GM12878 (cell line): ENCODE measurements around the gene OPRL1. TPM values are rescaled to one million over a fixed set of nuclear protein-coding genes. Genes with fewer than 3 reads are reported as not detected.
"Not testable (repeated sequence)": the region's sequence is repeated elsewhere in the genome, so short reads cannot be mapped to it uniquely, and the experiment has no call there.

Experiments used
- ATAC-seq: fragments of 200-7000 bp; cut with Tn5 transposase; 3 replicates; pipeline ENCODE4 v1.9.1; 2020; ENCODE audit warnings: mild to moderate bottlenecking, moderate library complexity
- BruUV-seq: library from RNA; stranded (reverse); fragments of 400-500 nt; replicated peaks from 2 replicates; lab custom pipeline; 2021; lab: Mats Ljungman, UMichigan
- CTCF ChIA-PET: fragments of 300-600 bp; sonication (Branson Sonifier 250); formaldehyde crosslinking; extraction: SDS; loops from one replicate; lab custom pipeline; 2021; ENCODE audit warnings: inconsistent platforms; lab: Yijun Ruan, JAX
- POLR2A ChIA-PET: fragments of 350-600 bp; formaldehyde crosslinking; extraction: SDS; loops from one replicate; lab custom pipeline; 2021; ENCODE audit warnings: inconsistent platforms; lab: Charles Lee
- RAD21 ChIA-PET: fragments of 300-600 bp; sonication (Branson Sonifier 250); formaldehyde crosslinking; loops from one replicate; lab custom pipeline; 2023; ENCODE audit warnings: antibody characterized with exemption; ENCODE audit not compliant: unreplicated experiment; lab: Charles Lee
- SMC1A ChIA-PET: fragments of 300-600 bp; sonication (Branson Sonifier 250); formaldehyde crosslinking; loops from one replicate; lab custom pipeline; 2023; ENCODE audit not compliant: unreplicated experiment, uncharacterized antibody; lab: Charles Lee
- DNase-seq: peaks from one replicate; pipeline ENCODE4 v3.0.0-alpha.2; 2011; ENCODE audit warnings: low read depth, low spot score
- FAIRE-seq: peaks from 3 replicates; lab custom pipeline; 2011; peaks lifted over from hg19 to GRCh38; lab: Jason Lieb, UNC
- H2AFZ ChIP-seq: 2 replicates; pipeline ENCODE4 v1.6.0; 2011; ENCODE audit warnings: low read depth, low read length, control low read depth; ENCODE audit not compliant: control insufficient read depth
- H3K27ac ChIP-seq: 2 replicates; pipeline ENCODE4 v1.5.1; 2011; ENCODE audit warnings: control low read depth; ENCODE audit not compliant: control insufficient read depth, insufficient read depth
- H3K27me3 ChIP-seq, 2 experiments: replicated peaks in 1 of 2; 2 replicates each; pipeline versions ENCODE4 v1.6.0 to v1.6.1; 2011; ENCODE audit warnings: low read length in 1 of 2; ENCODE audit not compliant: control insufficient read depth in 2 of 2, insufficient read depth in 2 of 2
- H3K36me3 ChIP-seq, 2 experiments: 2 replicates each; pipeline ENCODE4 v1.5.1; 2011; ENCODE audit warnings: low read length in 1 of 2; ENCODE audit not compliant: control insufficient read depth in 2 of 2, insufficient read depth in 2 of 2
- H3K4me1 ChIP-seq: 2 replicates; pipeline ENCODE4 v1.6.1; 2011; ENCODE audit warnings: mild to moderate bottlenecking, low read length, moderate library complexity, mixed read lengths; ENCODE audit not compliant: control insufficient read depth, insufficient read depth
- H3K4me2 ChIP-seq: 2 replicates; pipeline ENCODE4 v1.6.0; 2011; ENCODE audit warnings: control low read depth; ENCODE audit not compliant: control insufficient read depth, insufficient read depth
- H3K4me3 ChIP-seq: fragments of 200-600 bp; sonication (generic); 2 replicates; pipeline ENCODE4 v1.5.1; 2016
- H3K79me2 ChIP-seq: 2 replicates; pipeline ENCODE4 v1.6.0; 2011; ENCODE audit warnings: low read length; ENCODE audit not compliant: control insufficient read depth, insufficient read depth
- H3K9ac ChIP-seq: 2 replicates; pipeline ENCODE4 v1.8.0; 2011; ENCODE audit warnings: low read length, control low read depth, mixed read lengths; ENCODE audit not compliant: control insufficient read depth, insufficient read depth
- H3K9me3 ChIP-seq: replicated peaks from 3 replicates; pipeline ENCODE4 v1.5.1; 2011; ENCODE audit warnings: mild to moderate bottlenecking, low read length; ENCODE audit not compliant: control insufficient read depth, insufficient read depth
- H4K20me1 ChIP-seq: 2 replicates; pipeline ENCODE4 v1.6.0; 2011; ENCODE audit not compliant: control insufficient read depth, insufficient read depth
- CREM ChIP-seq: IDR thresholded peaks from 2 replicates; pipeline ENCODE4 v1.6.1; 2014; ENCODE audit warnings: antibody characterized with exemption, low read depth
- DPF2 ChIP-seq: fragments of 450-650 bp; IDR thresholded peaks from 2 replicates; pipeline ENCODE4 v1.6.1; 2017; ENCODE audit warnings: mild to moderate bottlenecking
- HDGF ChIP-seq: fragments of 450-650 bp; IDR thresholded peaks from 2 replicates; pipeline ENCODE4 v1.6.1; 2016; ENCODE audit warnings: antibody characterized with exemption
- NR2F1 ChIP-seq: fragments of 450-650 bp; conservative IDR thresholded peaks from 2 replicates; pipeline ENCODE4 v1.6.1; 2017; ENCODE audit warnings: mild to moderate bottlenecking
- PBX3 ChIP-seq: IDR thresholded peaks from 2 replicates; pipeline ENCODE4 v1.6.1; 2011; ENCODE audit warnings: mild to moderate bottlenecking, low read depth, low read length, moderate library complexity; ENCODE audit not compliant: insufficient replicate concordance
- PRDM15 ChIP-seq: fragments of 450-650 bp; formaldehyde crosslinking; IDR thresholded peaks from 2 replicates; pipeline ENCODE4 v1.4.0; 2020; ENCODE audit warnings: mild to moderate bottlenecking, moderate library complexity
- SMARCA5 ChIP-seq: fragments of 450-650 bp; IDR thresholded peaks from 2 replicates; pipeline ENCODE4 v1.6.1; 2017; ENCODE audit warnings: mild to moderate bottlenecking
- SPI1 ChIP-seq: IDR thresholded peaks from 2 replicates; pipeline ENCODE4 v1.6.1; 2011; ENCODE audit warnings: low read depth, mild to moderate bottlenecking, low read length, moderate library complexity, borderline replicate concordance; ENCODE audit not compliant: insufficient read depth
- ZNF274 ChIP-seq: IDR thresholded peaks from one replicate; pipeline ENCODE4 v1.8.0; 2011; ENCODE audit not compliant: insufficient read length, insufficient read depth
- WGBS: methylation state at CpG from one replicate; pipeline ENCODE4 v1.1.6; 2016; ENCODE audit warnings: low lambda C conversion rate; ENCODE audit not compliant: insufficient replicate concordance, insufficient coverage; ENCODE audit errors: missing lambda C conversion rate; 5-methylcytosine and 5-hydroxymethylcytosine counted together
- in situ Hi-C: fragments of 300-500 bp; cut with MboI; formaldehyde crosslinking; loops from 9 replicates; pipeline ENCODE4 v1.14.3; 2018; ENCODE audit warnings: mixed read lengths
- intact Hi-C: fragments of 100-400 bp; cut with micrococcal nuclease; formaldehyde crosslinking; loops from one replicate; pipeline ENCODE4 v1.14.2; 2022; ENCODE audit not compliant: unreplicated experiment
- polyA plus RNA-seq, 11 experiments: library from polyadenylated mRNA; depleted of rRNA in 4 of 11; unstranded in 6 of 11; stranded (reverse) in 5 of 11; fragments of >200 nt; fragmentation: Nextera tagmentation in 4 of 11; fragmentation: Illumina TruSeq in 1 of 11; extraction: Ambion mirVana in 4 of 11; extraction: Trizol in 1 of 11; gene quantifications; 1 replicate in 1 of 11; 2 replicates in 10 of 11; pipeline versions ENCODE4 v1.2.1 to v1.2.3, GENCODE V29; 2011 to 2016; ENCODE audit warnings: inconsistent platforms in 2 of 11, missing spikeins in 2 of 11, low read depth in 1 of 11
- total RNA-seq, 4 experiments: library from RNA; depleted of rRNA in 3 of 4; stranded (reverse); fragments of >200 nt in 3 of 4; fragmentation: Illumina TruSeq in 1 of 4; extraction: Trizol in 1 of 4; gene quantifications; 2 replicates each; pipeline versions ENCODE4 v1.2.1 to v1.2.3, GENCODE V29; 2013 to 2021

OPRL1 gene
- total and polyA plus RNA-seq, 10 of the 15 experiments (the other 5 are each of a cell fraction or from before 2014, with no cell fraction given): 0.04 to 0.41 (median 0.24) TPM; not detected in 1

GRCh38 chr20:64086801-64087200 lies 6.9 kb downstream of the OPRL1 start:
- no peaks in the 10 kb centered on the region for H4K20me1 ChIP-seq
- POLR2A ChIA-PET: no interaction called here

GRCh38 chr20:64087226-64087825 lies 7.4 kb downstream of the OPRL1 start:
- ChIA-PET SMC1A (interaction anchor here (0.7 to 2.4 kb wide), 2 partner anchors 16 to 33 kb away, joined by 4 to 10 read pairs; no protein-coding TSS in a partner anchor), CTCF (interaction anchor here (1.4 kb wide), 1 partner anchor 14 kb away, joined by 5 read pairs; no protein-coding TSS in a partner anchor)
- POLR2A ChIA-PET, ATAC-seq, intact Hi-C loops, H3K4me2 ChIP-seq, in situ Hi-C loops, H3K4me1 ChIP-seq, H3K36me3 ChIP-seq, H3K27ac ChIP-seq, H3K27me3 ChIP-seq, RAD21 ChIA-PET, DNase-seq, BruUV-seq, H4K20me1 ChIP-seq, H3K79me2 ChIP-seq, H3K9me3 ChIP-seq, FAIRE-seq, H3K4me3 ChIP-seq, H3K9ac ChIP-seq, H2AFZ ChIP-seq: not testable (repeated sequence)
- 88% methylated on average over 10 of the region's 36 CpGs for WGBS

More at GRCh38 chr20:64086801-64087200, 6.9 kb downstream of the OPRL1 start:
- RAD21 ChIA-PET: no interaction called here
- Histone ChIP-seq H3K36me3 (no peaks in the 10 kb centered on the region), H3K27me3 (peaks cover 2 to 7% of the 10 kb centered on the region in 2 experiments; a peak in 2 of 4 replicates), H3K4me3 (no peak overlapping the region), H3K27ac (no peak overlapping the region), H3K79me2 (no peaks in the 10 kb centered on the region), H3K9ac (no peak overlapping the region), H3K4me1 (peaks cover 7% of the 10 kb centered on the region), H2AFZ (no peak overlapping the region), H3K4me2 (no peak overlapping the region), H3K9me3 (peaks cover 7% of the 10 kb centered on the region; the same call in 1 of the 3 replicates)
- TF ChIP-seq HDGF (no peak), SPI1 (no peak), DPF2 (no peak), PRDM15 (CRISPR knock-in tag) (no peak), SMARCA5 (no peak), NR2F1 (no peak), CREM (no peak), PBX3 (no peak), ZNF274 (no peak)
- CTCF ChIA-PET: interaction anchor here (1.4 to 1.7 kb wide), 2 partner anchors 15 to 34 kb away, joined by 5 to 12 read pairs; no protein-coding TSS in a partner anchor
- FAIRE-seq (no peak), DNase-seq (no peak), ATAC-seq (no peak)
- in situ Hi-C loops (no loop called here), intact Hi-C loops (no loop called here)
- WGBS: 56% methylated on average over 7 of the region's 11 CpGs
- SMC1A ChIA-PET: interaction anchor here (0.7 to 2.4 kb wide), 2 partner anchors 16 to 34 kb away, joined by 4 to 10 read pairs; no protein-coding TSS in a partner anchor
- BruUV-seq: no TSS peak
